Osteoblast (primary cell): ENCODE data around the gene UGT1A9. TPM values are rescaled to one million over a fixed set of nuclear protein-coding genes. Genes with fewer than 3 reads are reported as not detected.

Experiments
- DNase-seq: peaks from one replicate; pipeline ENCODE4 v3.0.0; 2011; ENCODE audit warnings: low spot score, mixed read lengths; ENCODE audit not compliant: insufficient read length; ENCODE audit errors: missing footprints
- H2AFZ ChIP-seq: 2 replicates; pipeline ENCODE4 v1.6.0; 2011; ENCODE audit warnings: mild to moderate bottlenecking, low read length
- H3K27ac ChIP-seq: 2 replicates; pipeline ENCODE4 v1.5.1; 2011; ENCODE audit warnings: mild to moderate bottlenecking, low read depth, low read length, moderate library complexity
- H3K27me3 ChIP-seq: 2 replicates; pipeline ENCODE4 v1.6.0; 2012; ENCODE audit warnings: mild to moderate bottlenecking, control low read depth, inconsistent platforms, low read length, moderate library complexity; ENCODE audit not compliant: insufficient read depth
- H3K36me3 ChIP-seq: 2 replicates; pipeline ENCODE4 v1.5.1; 2011; ENCODE audit warnings: mild to moderate bottlenecking, low read length, control low read depth, moderate library complexity; ENCODE audit not compliant: insufficient read depth
- H3K4me1 ChIP-seq: 2 replicates; pipeline ENCODE4 v1.5.1; 2011; ENCODE audit warnings: mild to moderate bottlenecking, low read length, control low read depth, moderate library complexity; ENCODE audit not compliant: insufficient read depth
- H3K4me2 ChIP-seq: 2 replicates; pipeline ENCODE4 v1.6.0; 2011; ENCODE audit warnings: mild to moderate bottlenecking, low read length; ENCODE audit not compliant: insufficient read depth
- H3K4me3 ChIP-seq: fragments of 200-600 bp; sonication (generic); 3 replicates; pipeline ENCODE4 v1.5.1; 2012; ENCODE audit warnings: mild to moderate bottlenecking, low read length, inconsistent platforms; ENCODE audit not compliant: insufficient read depth
- H3K79me2 ChIP-seq: 2 replicates; pipeline ENCODE4 v1.6.0; 2012; ENCODE audit warnings: mild to moderate bottlenecking, low read length, control low read depth, inconsistent platforms; ENCODE audit not compliant: insufficient read depth
- H3K9me3 ChIP-seq: 2 replicates; pipeline ENCODE4 v1.5.1; 2011; ENCODE audit warnings: low read depth, low read length, control low read depth
- H4K20me1 ChIP-seq: 2 replicates; pipeline ENCODE4 v1.6.0; 2012; ENCODE audit warnings: mild to moderate bottlenecking, low read length, control low read depth; ENCODE audit not compliant: insufficient read depth
- CTCF ChIP-seq: IDR thresholded peaks from 2 replicates; pipeline ENCODE4 v1.5.1; 2011; ENCODE audit warnings: mild to moderate bottlenecking, low read depth, low read length, moderate library complexity; ENCODE audit errors: extremely low read depth
- total RNA-seq: library from RNA; depleted of rRNA; stranded (reverse); fragments of >200 nt; gene quantifications from 2 replicates; pipeline ENCODE4 v1.2.3, GENCODE V29; 2012

The UGT1A9 gene
- total RNA-seq, 1 donor = not detected

- H3K79me2 ChIP-seq = no peaks in the 10 kb centered on the region
- H3K27ac ChIP-seq = no peak overlapping the region
- H3K4me3 ChIP-seq = no peak overlapping the region
- no peaks in the 10 kb centered on the region for H3K36me3 ChIP-seq
- H3K27me3 ChIP-seq = no peaks in the 10 kb centered on the region
- H3K9me3 ChIP-seq = no peaks in the 10 kb centered on the region
- H2AFZ ChIP-seq = no peak overlapping the region
- H4K20me1 ChIP-seq = no peaks in the 10 kb centered on the region
- H3K4me1 ChIP-seq = peaks cover 23% of the 10 kb centered on the region
- TF ChIP-seq CTCF = no peak
- DNase-seq = no peak
- H3K4me2 ChIP-seq = no peak overlapping the region
Measured at GRCh38 chr2:233702238-233702637, 30.5 kb downstream of the UGT1A9 start.

GRCh38 chr2:233705911-233706506 is 34.3 kb downstream of the UGT1A9 start:
- DNase-seq = no peak
- H4K20me1 ChIP-seq = no peaks in the 10 kb centered on the region
- no peaks in the 10 kb centered on the region for H3K9me3 ChIP-seq
- TF ChIP-seq CTCF = no peak
- H3K27me3 ChIP-seq = peaks cover 2% of the 10 kb centered on the region
- no peak overlapping the region for H2AFZ ChIP-seq
- no peak overlapping the region for H3K4me2 ChIP-seq
- peaks cover 28% of the 10 kb centered on the region for H3K4me1 ChIP-seq
- no peak overlapping the region for H3K4me3 ChIP-seq
- H3K27ac ChIP-seq = peak overlapping the region; percentile 44
- no peaks in the 10 kb centered on the region for H3K79me2 ChIP-seq
- no peaks in the 10 kb centered on the region for H3K36me3 ChIP-seq

- no peak overlapping the region for H2AFZ ChIP-seq
- no peak for TF ChIP-seq CTCF
Measured at GRCh38 chr2:233706720-233707119, 35.0 kb downstream of the UGT1A9 start.

GRCh38 chr2:233707940-233708644 is 36.4 kb downstream of the UGT1A9 start:
- Histone ChIP-seq H3K4me3 (no peak overlapping the region), H4K20me1 (no peaks in the 10 kb centered on the region), H3K27ac (no peak overlapping the region), H3K4me2 (peak overlapping the region; percentile 26), H3K9me3 (no peaks in the 10 kb centered on the region), H2AFZ (no peak overlapping the region), H3K27me3 (peaks cover 9% of the 10 kb centered on the region), H3K79me2 (no peaks in the 10 kb centered on the region), H3K4me1 (peaks cover 28% of the 10 kb centered on the region), H3K36me3 (no peaks in the 10 kb centered on the region)
- no peak for DNase-seq
- TF ChIP-seq CTCF = no peak

More at GRCh38 chr2:233706720-233707119, 35.0 kb downstream of the UGT1A9 start:
- Histone ChIP-seq H3K27me3 (peaks cover 2% of the 10 kb centered on the region), H3K4me1 (peaks cover 28% of the 10 kb centered on the region), H3K36me3 (no peaks in the 10 kb centered on the region), H4K20me1 (no peaks in the 10 kb centered on the region), H3K4me3 (no peak overlapping the region), H3K27ac (peak overlapping the region; percentile 44), H3K79me2 (no peaks in the 10 kb centered on the region), H3K4me2 (no peak overlapping the region), H3K9me3 (no peaks in the 10 kb centered on the region)
- DNase-seq = no peak
